SK-N-SH (cell line): ENCODE results near the gene IFI16.
"Not testable (repeated sequence)": the region's sequence is repeated elsewhere in the genome, so short reads cannot be mapped to it uniquely, and the experiment has no call there.

Source experiments
- EP300 ChIP-seq, 2 experiments: IDR thresholded peaks; 2 replicates each; pipeline versions ENCODE4 v1.4.0 to v1.6.1; 2012; ENCODE audit warnings: borderline replicate concordance in 1 of 2, low read depth in 1 of 2, low read length in 1 of 2
- RCOR1 ChIP-seq: fragments of 150-350 bp; IDR thresholded peaks from 2 replicates; pipeline ENCODE4 v1.6.1; 2017; ENCODE audit warnings: antibody characterized with exemption, low read length
- TF ChIP-seq, protein P1 (sequence below): fragments of 200-600 bp; sonication (generic); IDR thresholded peaks from 2 replicates; pipeline ENCODE4 v1.6.1; 2017; ENCODE audit warnings: antibody characterized with exemption, mild to moderate bottlenecking, moderate library complexity
- TF ChIP-seq, protein P2 (sequence below): IDR thresholded peaks from 2 replicates; pipeline ENCODE4 v1.4.0; 2012; ENCODE audit warnings: low read depth, borderline replicate concordance
- TF ChIP-seq, protein P3 (sequence below): IDR thresholded peaks from 2 replicates; pipeline ENCODE4 v1.4.0; 2012; ENCODE audit warnings: low read depth

DNA sequence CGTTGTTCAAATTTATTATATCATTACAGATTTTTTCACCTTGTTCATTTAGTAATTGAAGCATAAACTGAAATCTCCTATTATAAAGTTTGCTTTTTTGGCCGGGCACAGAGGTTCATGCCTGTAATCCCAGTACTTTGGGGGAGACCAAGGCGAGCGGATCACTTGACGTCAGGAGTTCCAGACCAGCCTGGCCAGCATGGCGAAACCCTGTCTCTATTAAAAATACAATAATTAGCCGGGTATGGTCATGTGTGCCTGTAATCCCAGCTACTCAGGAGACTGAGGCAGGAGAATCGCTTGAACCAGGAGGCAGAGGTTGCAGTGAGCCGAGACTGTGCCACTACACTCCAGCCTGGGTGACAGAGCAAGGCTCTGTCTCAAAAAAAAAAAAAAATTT lies 1.3 kb downstream of the IFI16 start:
- TF ChIP-seq EP300 (IDR thresholded peaks at IDR 0.05; ENCODE audit: borderline replicate concordance in 1 of 2, low read depth in 1 of 2, low read length in 1 of 2); RCOR1: not testable (repeated sequence)
- TF ChIP-seq, protein P1, sequence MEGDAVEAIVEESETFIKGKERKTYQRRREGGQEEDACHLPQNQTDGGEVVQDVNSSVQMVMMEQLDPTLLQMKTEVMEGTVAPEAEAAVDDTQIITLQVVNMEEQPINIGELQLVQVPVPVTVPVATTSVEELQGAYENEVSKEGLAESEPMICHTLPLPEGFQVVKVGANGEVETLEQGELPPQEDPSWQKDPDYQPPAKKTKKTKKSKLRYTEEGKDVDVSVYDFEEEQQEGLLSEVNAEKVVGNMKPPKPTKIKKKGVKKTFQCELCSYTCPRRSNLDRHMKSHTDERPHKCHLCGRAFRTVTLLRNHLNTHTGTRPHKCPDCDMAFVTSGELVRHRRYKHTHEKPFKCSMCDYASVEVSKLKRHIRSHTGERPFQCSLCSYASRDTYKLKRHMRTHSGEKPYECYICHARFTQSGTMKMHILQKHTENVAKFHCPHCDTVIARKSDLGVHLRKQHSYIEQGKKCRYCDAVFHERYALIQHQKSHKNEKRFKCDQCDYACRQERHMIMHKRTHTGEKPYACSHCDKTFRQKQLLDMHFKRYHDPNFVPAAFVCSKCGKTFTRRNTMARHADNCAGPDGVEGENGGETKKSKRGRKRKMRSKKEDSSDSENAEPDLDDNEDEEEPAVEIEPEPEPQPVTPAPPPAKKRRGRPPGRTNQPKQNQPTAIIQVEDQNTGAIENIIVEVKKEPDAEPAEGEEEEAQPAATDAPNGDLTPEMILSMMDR: not testable (repeated sequence)
- TF ChIP-seq, protein P2, sequence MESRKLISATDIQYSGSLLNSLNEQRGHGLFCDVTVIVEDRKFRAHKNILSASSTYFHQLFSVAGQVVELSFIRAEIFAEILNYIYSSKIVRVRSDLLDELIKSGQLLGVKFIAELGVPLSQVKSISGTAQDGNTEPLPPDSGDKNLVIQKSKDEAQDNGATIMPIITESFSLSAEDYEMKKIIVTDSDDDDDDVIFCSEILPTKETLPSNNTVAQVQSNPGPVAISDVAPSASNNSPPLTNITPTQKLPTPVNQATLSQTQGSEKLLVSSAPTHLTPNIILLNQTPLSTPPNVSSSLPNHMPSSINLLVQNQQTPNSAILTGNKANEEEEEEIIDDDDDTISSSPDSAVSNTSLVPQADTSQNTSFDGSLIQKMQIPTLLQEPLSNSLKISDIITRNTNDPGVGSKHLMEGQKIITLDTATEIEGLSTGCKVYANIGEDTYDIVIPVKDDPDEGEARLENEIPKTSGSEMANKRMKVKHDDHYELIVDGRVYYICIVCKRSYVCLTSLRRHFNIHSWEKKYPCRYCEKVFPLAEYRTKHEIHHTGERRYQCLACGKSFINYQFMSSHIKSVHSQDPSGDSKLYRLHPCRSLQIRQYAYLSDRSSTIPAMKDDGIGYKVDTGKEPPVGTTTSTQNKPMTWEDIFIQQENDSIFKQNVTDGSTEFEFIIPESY: not testable (repeated sequence)
- TF ChIP-seq, protein P3, sequence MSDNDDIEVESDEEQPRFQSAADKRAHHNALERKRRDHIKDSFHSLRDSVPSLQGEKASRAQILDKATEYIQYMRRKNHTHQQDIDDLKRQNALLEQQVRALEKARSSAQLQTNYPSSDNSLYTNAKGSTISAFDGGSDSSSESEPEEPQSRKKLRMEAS: not testable (repeated sequence)
